Frontal cortex (tissue), 4 donors: ENCODE measurements around the gene GNLY. TPM values are rescaled to one million over a fixed set of nuclear protein-coding genes. Genes with fewer than 3 reads are reported as not detected.

ENCODE experiments used
- DNase-seq, 2 donors: peaks; one replicate each; pipeline ENCODE4 v3.0.0; 2012; ENCODE audit warnings: low spot score in 2 of 2
- FAIRE-seq: peaks from 2 replicates; lab custom pipeline; 2012; peaks lifted over from hg19 to GRCh38; lab: Jason Lieb, UNC
- small RNA-seq: library from RNA; depleted of rRNA; stranded (forward); fragments of <200 nt; gene quantifications from one replicate; pipeline ENCODE3, GENCODE V24; 2014
- total RNA-seq: library from RNA; depleted of rRNA; stranded (reverse); fragments of >200 nt; gene quantifications from one replicate; pipeline ENCODE4 v1.2.3, GENCODE V29; 2014
- donor health status: control.
- donor health status: control.
- donor health status: control.

The GNLY gene
- total RNA-seq, 1 donor from 2014 or later: not detected

DNA sequence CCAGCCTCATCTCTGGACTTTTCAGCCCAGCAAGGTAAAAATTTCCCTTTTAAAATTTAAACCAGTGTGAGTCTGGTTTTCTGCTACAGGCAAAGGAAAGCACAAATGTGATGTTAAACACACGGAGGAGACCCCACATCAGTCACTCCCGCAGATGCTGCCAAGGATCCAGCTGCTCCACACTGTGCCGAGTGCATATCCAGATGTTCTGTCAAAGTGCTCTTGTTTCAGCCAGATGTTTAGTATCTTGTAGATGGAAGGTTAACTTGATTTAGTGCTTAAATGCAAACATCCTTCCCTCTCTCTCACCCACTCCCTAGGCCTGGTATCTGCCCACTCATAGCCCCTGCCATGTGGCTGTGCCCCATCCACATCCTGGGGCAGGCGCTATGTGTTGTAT is 43.8 kb downstream of the GNLY start:
- no peak for FAIRE-seq
- no peak for DNase-seq

DNA sequence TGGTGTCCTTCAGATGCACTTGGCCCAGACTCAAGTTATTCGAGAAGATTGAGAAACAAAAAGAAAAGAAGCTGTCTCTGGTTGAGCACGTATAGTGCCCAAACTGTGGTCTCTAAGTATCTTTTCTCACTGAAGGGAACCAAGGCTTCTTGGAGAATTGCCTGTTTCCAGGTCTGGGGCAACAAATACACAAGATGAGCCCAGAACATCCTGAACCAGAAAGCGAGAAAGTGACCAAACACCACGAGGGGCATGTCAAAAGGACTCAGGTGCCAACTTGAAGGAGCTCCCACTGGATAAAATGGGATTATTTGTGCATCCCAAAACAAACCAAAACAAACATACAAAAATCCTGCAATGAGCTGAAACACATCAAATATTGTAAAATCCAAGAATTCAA is 46.0 kb downstream of the GNLY start:
- FAIRE-seq: no peak
- no peak for DNase-seq

DNA sequence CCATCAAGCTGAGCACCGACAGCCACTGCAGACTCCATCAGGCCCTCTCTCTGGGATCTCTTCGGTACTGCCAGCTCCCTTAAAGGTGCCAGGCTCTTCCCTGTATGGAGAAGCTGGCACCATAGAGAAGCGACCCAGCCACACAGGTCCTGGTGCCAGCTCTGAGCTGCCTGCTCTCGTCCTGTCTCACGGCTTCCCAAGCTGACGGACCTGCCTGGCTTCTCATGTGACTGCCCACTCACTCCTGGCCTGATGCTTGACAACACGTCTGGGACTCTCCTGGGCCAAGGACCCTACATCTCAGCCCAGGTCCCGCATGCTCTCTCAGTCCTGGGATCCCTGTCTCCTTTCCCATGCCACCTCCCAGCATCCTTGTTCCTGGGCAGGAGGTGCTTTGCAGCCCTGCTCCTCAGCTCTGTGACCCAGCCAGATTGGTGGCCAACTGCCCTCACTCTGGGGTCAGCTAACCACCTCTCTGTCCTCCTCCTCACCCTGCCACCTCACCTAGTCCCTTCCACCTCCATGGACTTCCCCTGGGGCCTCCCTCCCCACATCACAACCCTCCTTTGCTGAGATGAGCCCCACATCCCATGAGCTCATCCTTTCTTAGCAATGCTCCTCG is 47.2 kb downstream of the GNLY start:
- FAIRE-seq (no peak), DNase-seq (no peak)

DNA sequence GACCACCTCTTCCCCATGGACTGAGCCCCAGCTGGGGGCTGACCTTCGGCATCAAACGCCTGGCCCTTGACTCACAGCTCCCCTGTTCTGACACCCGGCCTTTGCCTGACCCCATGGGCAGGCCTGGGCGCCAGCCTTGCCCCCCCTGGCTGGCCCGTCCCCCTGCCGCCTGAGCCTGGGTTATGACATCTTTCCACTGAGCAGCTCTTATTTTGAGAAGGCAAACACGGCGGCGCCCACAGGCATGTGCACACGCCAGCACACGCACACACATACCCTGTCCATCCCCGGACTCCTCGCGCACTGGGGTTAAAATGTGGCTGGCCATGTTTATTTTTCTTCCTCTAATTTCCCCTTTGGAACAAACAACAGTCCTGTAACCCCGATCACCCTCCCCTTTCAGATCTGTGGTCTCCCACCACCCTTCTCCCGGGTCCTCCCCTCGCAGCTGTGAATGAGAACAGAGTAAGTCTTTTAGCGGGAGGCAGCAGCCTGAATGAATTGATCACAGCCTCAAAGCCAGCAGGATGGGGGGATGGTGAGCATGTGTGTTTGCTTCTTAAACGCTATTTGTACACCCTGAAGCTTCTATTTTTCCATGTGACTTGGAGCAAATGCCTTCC is 47.8 kb downstream of the GNLY start:
- no peak for FAIRE-seq
- peak; percentile 62 to 71 for DNase-seq

DNA sequence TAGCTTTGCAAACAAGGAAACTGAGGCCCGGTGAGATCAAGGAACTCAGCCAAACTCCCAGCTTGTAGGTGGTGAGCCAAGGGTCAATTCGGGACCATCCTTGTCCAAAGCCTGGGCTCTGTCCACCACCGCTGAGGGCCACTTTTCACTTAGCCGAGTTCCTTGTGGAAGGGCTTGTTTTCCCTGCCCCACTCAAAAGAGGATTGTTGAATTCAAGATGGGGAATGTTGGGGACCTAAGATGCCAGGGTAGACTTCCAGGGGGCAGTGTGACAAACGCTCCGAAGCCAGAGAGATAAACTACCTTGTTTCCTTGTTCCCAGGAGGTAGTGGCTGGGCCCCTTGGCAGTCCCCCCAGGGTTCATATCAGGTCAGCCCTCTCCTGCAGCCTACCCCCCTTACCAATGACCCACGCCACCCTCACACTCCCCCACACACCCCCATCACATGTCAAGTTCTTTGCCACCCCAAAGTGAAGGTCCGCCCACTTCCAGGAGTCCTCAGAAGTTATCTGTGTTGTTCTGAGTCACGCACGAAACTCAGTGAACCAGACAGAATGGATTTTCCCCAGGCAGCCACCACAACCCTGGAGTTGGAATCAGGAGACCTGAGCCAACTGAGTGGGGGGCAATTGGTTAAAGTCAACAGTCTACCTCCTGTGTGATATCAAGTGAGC is 49.3 kb downstream of the GNLY start:
- no peak for DNase-seq
- FAIRE-seq: no peak

DNA sequence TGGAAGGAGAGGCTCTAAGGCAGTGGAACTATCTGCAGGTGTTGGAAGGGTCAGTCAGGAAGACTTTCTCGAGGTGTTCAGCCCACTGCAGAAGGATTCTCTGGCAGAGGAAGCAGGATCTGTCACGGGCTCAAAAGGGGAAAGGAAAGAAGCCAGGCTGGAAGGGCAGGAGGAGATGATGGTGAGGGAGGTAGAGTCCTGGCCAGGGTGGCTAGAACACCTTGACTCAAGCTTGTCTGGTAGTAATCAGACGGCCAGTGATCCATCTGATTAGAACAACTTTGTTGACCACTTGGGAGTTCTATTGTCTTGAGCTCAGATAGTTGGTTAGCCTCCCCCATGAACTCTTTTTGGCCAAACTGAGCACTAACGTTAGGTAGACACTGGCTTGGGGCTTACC is 49.9 kb downstream of the GNLY start:
- FAIRE-seq (no peak), DNase-seq (no peak)

DNA sequence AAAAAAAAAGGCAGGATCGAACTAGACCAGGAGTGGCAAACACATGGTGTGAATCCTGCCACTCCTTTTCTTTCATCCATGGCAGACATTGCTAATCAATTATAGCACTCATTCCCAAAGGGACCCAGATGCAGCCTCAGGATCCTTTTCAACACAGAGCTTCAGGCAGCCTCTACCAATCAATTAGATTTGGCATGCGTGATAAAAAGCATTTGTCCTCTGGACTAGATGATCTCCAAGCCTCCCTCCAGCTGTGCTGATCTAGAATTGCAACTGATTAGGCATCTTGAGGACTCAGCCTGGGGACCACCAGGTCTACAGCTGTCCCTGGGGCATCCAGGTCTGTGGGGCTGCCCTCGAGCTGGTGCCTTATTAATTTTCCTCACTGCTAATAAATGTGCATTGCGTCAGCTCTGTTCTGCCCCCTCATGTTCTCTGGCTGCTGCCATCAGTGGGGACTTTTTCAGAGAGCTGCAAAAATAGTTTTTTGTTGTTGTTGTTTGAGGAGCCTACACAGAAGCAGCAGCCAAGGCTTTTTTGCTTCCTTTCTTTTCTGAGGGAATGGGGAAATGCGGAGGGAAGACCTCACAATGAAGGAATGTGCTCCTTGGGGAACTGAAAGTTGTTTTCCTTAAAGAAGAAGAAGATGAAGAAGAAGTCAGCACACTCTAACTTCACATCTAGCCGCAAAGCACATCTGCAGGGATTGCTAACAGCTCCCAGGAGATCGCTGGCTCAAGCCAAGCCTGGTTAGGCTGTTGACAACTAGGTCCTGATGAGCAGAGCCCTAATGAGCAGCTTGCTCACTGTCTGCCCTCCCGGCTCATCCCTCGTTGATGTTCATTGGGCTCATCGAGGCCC is 50.8 kb downstream of the GNLY start:
- DNase-seq (no peak), FAIRE-seq (no peak)

DNA sequence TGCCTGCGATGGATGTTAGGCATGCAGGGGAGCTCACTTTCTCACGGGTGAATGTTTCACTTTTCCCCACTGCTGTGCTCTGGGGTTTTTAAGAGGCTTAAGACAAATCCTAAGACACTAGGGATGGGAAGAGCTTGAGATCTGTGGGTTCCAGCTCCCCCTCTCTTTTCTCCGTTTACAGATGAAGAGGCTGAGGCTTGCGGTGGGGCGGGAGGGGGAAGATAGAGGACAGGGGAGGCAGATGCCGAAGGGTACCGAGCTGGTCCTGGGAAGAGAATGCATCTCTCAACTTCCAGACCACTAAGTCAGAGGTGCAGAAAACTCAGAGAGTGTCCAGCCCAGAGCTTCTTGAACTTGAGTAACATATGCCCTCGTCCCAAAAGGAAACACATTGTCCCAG is 51.5 kb downstream of the GNLY start:
- FAIRE-seq: no peak
- no peak for DNase-seq

DNA sequence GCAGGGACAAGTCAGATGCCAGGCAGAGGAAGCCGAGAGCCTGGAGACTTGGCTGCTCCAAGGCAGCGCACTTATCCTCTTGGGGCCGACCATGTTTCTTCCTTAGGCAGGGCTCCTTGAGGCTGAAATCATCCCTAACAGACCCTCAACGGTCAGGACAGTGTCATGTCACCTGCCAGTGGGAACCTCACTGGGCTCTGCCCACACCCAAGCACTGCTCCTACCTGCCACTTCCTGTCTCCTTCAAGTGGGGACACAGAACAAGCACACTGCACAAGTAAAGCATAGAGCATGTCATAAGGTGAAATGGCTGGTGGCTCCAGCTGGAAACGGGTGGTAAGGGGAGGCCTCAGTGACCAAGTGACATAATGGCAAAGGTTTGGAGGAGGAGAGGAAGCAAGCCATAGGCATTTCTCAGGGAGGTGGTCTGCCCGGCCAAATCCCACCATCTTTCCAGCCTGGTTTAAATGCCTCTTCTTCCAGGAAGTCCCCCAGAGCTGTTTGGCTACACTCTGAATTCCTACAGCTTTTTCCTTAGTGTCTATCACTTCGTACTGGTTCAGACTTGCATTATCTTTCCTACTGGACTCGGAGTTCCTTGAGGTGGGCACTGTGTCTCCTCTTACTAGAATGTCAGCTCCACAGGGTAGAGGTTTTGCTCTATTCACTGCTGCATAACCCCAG is 52.3 kb downstream of the GNLY start:
- no peak for DNase-seq
- FAIRE-seq: no peak

DNA sequence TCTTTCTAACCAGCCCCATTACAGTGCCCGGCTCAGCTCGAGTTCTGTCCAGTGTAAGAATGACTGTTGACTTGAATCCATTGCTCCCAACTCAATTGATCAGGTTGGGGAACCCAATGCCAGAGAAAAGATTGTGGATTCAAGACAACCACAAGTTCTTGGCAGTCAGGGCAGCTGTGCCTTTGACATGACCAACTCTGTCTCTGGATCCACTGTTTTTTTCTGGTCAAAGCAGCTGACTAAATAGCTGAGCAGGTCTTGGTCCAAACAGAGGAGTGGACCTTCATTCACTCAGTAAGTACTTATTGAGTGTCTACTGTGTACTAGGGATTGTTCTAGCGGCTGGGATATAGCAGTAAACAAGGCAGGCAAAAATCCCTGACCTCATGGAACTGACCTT is 53.3 kb downstream of the GNLY start:
- DNase-seq (no peak), FAIRE-seq (no peak)

DNA sequence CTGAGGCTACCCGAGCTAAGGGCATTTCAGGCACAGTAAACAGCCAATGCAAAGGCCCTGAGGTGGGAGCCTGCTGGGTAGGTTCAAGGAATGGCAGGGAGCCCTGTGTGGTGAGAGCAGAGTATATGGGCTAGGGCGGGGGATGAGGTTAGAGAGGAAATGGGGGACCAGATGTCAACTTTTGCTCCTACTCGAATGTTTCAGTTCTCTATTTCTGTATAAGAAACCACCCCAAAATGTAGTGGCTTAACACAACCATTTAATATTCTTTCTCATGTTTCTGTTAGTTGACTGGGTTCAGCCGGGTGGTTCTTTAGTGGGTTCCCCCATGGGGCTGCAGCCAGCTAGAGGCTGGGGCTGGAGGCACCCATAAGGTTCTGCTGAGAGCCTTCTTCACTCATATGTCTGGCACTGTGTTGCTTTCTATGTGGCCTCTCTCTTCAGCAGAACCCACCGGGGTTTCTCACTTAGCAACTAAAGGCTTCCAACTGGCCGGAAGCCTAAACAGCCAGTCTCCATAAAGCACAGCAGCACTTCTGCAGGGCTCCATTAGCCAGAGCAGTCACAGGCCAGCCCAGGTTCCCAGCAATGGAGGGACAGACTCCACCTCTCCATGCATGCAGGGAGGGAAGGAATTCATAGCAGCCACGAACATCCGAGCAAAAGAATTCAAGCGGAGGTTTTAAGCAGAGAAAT is 54.0 kb downstream of the GNLY start:
- FAIRE-seq: no peak

More for the DNA sequence above, 54.0 kb downstream of the GNLY start:
- DNase-seq: no peak

Small RNA genes lying within 50 kb of the gene (small RNA-seq; reads per million reads assigned to genes)
- gene RNU1-38P: not detected

Other genes starting within 250 kb of the GNLY start
- gene MAT2A, start 155.2 kb upstream of the GNLY start, total RNA-seq: 55.4 TPM
- gene GGCX, start 132.9 kb upstream of the GNLY start, total RNA-seq: 22.4 TPM
- gene VAMP8, start 116.8 kb upstream of the GNLY start, total RNA-seq: 0.82 TPM
- gene VAMP5, start 109.9 kb upstream of the GNLY start, total RNA-seq: 3.3 TPM
- 51.8 TPM for gene RNF181, start 98.6 kb upstream of the GNLY start, total RNA-seq
- 3.7 TPM for gene TMEM150A, start 91.7 kb upstream of the GNLY start, total RNA-seq
- gene C2orf68, start 82.3 kb upstream of the GNLY start, total RNA-seq: 22.8 TPM
- 38.3 TPM for gene USP39, start 78.2 kb upstream of the GNLY start, total RNA-seq
- gene SFTPB, start 26.2 kb upstream of the GNLY start, total RNA-seq: not detected
- 2.0 TPM for gene ATOH8, start 59.6 kb downstream of the GNLY start, total RNA-seq
- 44.4 TPM for gene ST3GAL5, start 194.6 kb downstream of the GNLY start, total RNA-seq